ENCODE measurements around the gene GNG7.
A peak's percentile ranks its signal among the peaks of the same experiment; 100 is the strongest.
"Not testable (repeated sequence)": the region's sequence is repeated elsewhere in the genome, so short reads cannot be mapped to it uniquely, and the experiment has no call there.

GNG7 gene

GRCh38 chr19:2622371-2622961 is 80.0 kb downstream of the GNG7 start:
- DNase-seq (ENCODE audit: low read depth in 2 of 2), result not testable (repeated sequence)

GRCh38 chr19:2619076-2619475 is 83.4 kb downstream of the GNG7 start:
- no peak for DNase-seq (ENCODE audit: low read depth in 2 of 2)

- no peak for DNase-seq (ENCODE audit: low read depth in 2 of 2)
Observed at GRCh38 chr19:2618611-2619010, 83.9 kb downstream of the GNG7 start.

- no peak for DNase-seq (ENCODE audit: low read depth in 2 of 2)
Observed at GRCh38 chr19:2617393-2618165, 84.9 kb downstream of the GNG7 start.

DNA sequence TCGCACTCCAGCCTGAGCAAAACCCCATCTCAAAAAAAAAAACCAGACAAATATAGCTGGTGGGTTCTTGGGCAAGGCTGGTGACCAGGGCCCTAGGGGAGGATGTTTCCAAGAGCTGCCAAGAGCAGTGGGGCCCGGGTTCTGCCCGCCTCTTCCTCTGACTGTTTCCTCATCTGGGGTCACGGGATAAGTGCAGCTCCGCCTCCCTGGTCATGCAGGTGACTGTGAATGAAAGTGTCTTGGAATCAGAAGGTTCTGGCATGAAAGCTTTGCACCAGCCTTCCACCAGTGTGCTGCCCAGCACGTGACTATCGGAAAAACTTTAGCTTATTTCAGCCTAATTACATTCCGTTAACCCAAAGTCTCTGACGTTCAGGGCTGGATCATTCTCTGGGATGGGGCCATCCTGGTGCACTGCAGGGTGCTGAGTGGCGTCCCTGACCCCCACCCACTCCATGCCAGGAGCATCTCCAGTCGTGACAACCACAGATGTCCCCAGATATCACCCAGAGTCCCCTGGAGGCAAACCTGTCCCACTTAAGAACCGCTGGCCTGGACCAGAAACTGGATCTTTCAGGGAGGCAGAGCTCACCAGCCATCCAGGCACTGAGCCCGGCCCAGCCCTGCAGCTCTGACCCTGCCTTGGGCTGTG is 85.6 kb downstream of the GNG7 start:
- DNase-seq (ENCODE audit: low read depth in 2 of 2), result no peak

- no peak for DNase-seq (ENCODE audit: low read depth in 2 of 2)
Observed at GRCh38 chr19:2615782-2616181, 86.7 kb downstream of the GNG7 start.

- DNase-seq (ENCODE audit: low read depth in 2 of 2), result no peak
Observed at GRCh38 chr19:2613507-2614295, 88.8 kb downstream of the GNG7 start.

DNA sequence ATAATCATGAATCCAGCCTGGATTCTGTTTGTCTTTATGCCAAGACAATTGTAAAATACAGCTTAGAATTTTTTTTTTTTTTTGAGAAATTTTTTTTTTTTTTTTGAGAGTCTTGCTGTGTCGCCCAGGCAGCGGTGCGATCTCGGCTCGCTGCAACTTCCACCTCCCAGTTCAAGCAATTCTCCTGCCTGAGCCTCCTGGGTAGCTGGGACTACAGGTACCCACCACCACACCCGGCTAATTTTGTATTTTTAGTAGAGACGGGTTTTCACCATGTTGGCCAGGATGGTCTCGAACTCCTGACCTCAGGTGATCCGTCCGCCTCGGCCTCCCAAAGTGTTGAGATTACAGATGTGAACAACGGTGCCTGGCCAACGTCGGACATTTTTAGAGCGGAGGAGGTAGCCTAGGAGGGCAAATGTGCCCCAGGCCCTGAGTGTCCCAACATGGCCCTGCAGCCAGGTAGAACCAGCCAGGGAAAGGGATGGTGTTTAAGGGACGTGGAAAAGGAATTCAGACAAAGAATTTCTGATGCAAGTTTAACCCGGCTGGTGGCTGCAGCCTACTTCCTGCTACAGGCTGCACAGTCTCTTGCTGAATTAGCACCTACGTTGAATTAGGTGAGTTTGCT is 89.8 kb downstream of the GNG7 start:
- DNase-seq (ENCODE audit: low read depth in 2 of 2), result no peak

DNA sequence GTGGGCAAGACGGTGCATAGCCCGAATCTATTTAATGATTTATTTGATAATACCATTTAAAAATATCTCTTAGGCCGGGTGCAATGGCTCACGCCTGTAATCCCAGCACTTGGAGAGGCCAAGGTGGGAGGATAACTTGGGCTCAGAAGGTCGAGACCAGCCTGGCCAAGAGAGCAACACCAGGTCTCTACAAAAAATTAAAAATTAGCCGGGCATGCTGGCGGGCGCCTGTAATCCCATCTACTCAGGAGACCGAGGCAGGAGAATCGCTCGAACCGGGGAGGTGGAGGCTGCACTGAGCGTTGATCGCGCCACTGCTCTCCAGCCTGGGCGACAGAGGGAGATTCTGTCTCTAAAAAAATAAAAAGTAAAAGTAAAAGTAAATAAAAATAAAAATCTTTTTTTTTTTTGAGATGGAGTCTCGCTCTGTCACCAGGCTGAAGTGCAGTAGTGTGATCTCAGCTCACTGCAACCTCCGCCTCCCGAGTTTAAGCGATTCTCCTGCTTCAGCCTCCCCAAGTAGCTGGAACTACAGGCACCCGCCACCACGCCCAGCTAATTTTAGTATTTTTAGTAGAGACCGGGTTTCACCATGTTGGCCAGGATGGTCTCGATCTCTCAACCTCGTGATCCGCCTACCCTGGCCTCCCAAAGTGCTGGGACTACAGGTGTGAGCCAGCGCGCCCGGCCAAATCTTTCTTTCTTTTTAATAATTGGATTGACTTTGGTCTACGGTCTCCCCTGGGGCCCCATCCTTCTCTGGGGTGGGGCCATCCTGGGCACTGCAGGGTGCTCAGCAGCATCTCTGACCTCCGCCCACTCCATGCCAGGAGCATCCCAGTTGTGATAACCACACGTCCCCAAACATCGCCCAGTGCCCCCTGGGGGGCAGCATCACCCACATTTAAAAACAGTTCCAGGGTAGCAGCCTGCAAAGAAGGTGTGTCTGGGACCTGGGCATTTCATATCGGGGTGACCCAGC is 90.7 kb downstream of the GNG7 start:
- DNase-seq (ENCODE audit: low read depth in 2 of 2), result no peak

DNA sequence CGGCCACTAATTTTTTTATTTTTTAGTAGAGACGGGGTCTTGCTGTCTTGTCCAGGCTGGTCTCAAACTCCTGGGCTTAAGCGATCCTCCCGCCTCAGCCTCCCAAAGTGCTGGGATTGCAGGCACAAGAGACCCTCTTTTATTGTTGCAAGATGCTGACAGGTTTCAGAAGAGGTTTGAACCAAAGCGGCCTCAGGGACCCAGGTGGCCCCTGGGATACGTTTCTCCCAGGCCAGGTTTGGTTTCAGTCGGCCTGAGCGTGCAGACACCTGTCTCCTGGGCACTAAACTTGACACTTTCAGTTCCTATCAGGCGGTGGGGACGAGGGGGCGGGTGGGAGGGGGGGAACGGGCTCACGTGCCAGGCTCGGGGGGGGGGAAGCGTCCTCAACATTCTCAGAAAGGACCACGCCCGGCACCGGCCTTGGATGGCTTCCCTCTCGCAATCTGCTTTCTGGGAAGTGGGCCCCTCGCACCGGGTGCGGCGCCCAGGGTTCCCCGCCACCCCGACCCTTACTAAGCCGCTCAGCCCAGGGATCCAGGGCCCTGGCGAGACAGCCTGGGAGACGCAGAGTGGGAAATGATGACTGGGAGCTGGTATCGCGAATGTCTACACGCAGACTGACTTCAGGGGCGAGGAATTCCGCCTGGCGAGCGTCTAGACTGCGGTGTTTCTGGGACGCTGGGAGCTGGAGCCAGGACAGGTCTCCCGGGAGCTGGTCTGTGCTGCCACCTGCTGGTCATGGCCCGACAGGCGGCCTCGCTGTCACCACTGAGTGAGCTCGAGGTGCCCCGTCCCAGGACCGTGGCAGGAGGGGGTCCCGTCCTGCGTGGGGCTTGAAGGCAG is 91.6 kb downstream of the GNG7 start:
- peak; percentile 87 for DNase-seq (ENCODE audit: low read depth in 2 of 2)

DNA sequence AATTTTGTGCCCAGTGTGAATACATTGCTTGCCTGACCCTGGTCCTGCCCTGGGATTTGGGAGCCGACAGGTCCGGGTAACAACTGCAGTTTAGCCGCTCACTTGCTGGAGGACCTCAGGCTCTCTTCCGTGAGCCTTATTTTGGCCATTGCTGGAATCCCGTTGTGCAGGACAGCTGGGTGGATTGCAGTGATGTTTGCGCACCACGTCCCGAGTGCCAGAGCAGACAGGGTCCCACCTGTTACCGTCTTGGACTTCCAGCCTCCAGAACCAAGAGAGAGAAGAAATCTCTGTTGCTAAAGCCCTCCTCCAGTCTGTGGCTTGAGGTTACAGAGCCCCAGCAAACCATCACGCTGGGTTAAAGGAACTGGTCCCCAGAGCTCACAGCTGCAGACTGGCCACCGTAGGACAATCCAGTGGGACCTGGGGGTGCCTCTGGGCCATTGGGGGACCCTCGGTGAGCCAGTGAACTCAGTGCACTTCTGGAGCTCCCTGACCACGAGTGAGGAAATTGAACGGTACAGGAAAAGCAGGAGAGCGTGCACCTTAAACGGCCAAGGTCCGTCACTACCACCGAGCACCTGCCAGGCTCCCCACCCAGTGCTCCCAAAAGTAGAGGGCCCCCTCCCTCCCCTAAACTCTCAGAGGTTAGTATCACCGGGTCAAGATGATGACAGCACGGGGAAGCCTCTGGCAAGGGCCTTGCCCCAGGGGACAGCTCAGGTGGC is 92.9 kb downstream of the GNG7 start:
- DNase-seq (ENCODE audit: low read depth in 2 of 2), result no peak

DNA sequence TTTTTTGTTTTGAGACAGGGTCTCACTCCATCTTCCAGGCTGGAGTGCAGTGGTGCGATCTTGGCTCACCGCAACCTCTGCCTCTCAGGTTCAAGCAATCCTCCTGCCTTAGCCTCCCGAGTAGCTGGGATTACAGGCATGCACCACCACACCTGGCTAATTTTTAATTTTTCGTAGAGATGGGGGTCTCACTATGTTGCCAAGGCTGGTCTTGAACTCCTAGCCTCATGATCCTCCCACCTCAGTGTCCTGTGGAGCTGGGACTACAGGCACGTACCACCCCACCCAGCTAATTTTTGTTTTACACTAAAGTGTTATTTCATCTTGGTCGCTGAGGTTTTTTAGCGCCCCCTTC is 93.5 kb downstream of the GNG7 start:
- not testable (repeated sequence) for DNase-seq (ENCODE audit: low read depth in 2 of 2)

GRCh38 chr19:2608602-2608922 is 93.9 kb downstream of the GNG7 start:
- no peak for DNase-seq (ENCODE audit: low read depth in 2 of 2)

DNA sequence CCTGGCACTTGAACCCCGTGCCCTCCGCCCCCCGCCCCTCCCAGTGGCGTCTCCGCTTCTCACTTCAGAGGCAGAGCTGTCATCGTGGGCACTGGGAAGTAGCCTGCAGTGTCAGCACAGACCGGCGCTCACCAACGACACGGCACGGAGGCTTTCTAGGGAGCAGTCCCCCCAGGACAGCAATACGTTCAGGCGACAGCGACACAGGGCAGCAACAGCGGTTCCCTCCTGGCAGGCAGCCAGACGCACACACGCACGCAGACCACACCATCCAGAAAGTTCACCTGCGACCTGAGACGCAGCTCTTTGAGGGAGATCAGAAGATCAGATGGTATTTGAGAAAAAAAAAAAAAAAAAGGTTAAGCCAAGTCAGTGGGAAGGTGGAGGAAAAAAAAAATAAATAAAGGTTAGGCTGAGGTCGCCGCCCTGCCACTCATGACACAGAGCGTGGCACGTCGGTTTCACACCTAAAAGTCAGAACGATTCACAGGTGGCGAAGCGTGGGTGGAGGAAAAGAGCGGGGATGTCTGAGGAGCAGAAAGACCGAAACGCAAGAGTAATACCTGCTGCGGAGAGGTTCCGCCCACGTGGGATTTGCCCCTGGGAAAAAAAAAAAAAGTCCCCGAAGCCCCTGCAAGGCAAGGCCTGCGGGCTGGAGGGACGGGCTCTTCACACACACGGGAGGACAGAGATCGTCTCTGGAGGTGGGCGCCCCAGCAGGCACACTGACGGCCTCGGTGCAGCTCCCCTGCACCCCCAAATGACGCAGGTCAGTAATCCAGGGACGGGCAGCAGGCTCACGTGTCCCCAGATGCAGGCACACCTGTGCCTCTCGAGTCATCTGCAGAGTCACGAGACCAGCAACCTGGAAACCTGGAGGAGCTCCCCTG is 94.5 kb downstream of the GNG7 start:
- no peak for DNase-seq (ENCODE audit: low read depth in 2 of 2)

DNA sequence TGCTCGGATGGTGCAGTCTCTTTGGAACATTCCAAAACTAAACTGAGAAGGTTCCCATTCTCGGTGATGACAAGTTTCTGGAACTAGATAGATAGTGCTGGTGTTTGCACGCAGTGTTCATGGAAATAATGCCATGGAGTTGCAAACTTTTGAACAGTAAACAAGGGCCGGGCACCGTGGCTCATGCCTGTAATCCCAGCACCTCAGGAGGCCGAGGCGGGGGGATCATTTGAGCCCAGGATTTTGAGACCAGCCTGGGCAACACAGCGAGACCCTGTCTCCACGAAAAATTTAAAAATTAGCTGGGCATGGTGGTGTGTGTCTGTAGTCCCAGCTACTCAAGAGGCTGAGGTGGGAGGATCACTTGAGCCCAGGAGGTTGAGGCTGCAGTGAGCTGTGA is 95.7 kb downstream of the GNG7 start:
- DNase-seq (ENCODE audit: low read depth in 2 of 2), result not testable (repeated sequence)

- DNase-seq (ENCODE audit: low read depth in 2 of 2), result not testable (repeated sequence)
Observed at GRCh38 chr19:2605889-2606288, 96.6 kb downstream of the GNG7 start.

DNA sequence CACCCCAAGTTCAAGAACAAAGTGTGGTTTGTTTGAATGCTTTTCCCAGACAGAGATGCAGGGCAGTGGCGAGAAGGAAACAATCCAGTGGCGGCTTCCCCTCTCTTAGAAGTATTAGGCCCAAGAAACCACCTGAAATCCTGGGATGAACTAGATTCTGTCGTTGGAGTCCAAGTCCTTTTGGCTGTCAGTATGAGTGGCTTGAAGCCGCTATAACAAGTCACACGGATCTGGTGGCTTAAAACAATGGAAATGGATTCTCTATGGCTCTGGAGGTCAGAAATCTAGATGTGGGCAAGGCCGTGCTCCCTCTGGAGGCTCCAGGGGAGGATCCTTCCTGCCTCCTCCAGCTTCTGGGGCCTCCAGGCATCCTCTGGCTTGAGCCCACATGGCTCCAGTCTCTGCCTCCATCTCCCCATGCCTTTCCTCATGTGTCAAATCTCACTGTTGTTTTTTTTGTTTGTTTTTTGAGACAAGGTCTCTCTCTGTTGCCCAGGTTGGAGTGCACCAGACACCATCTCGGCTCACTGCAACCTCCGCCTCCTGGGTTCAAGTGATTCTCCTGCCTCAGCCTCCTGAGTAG is 97.7 kb downstream of the GNG7 start:
- DNase-seq (ENCODE audit: low read depth in 2 of 2), result no peak

GRCh38 chr19:2603334-2603733 is 99.2 kb downstream of the GNG7 start:
- DNase-seq (ENCODE audit: low read depth in 2 of 2), result peak; percentile 65 to 66

Measured in fibroblast of skin of left biceps (primary cell).